HG03280 (cell line): ENCODE data around the gene DIAPH2.
"Not testable (repeated sequence)": the region's sequence is repeated elsewhere in the genome, so short reads cannot be mapped to it uniquely, and the experiment has no call there.

Experiments used
- ATAC-seq: cut with Tn5 transposase; IDR thresholded peaks from one replicate; pipeline ENCODE4 v1.9.1; 2021; ENCODE audit warnings: mild to moderate bottlenecking, moderate library complexity; ENCODE audit not compliant: unreplicated experiment

The DIAPH2 gene

DNA sequence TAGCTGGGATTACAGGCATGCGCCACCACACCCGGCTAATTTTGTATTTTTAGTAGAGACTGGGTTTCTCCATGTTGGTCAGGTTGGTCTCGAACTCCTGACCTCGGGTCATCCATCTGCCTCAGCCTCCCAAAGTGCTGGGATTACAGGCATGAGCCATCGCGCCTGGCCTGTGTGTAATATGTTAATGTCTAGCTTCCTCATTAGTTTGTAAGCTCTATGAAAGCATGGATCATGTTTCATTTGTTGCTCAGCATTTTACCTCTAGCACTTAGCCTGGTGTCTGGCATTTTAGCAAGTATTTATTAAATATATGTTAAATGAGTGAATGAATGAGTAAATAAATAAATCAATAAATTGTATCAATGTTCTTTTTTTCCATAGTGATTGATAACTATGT, 29.8 kb downstream of the DIAPH2 start:
- not testable (repeated sequence) for ATAC-seq

DNA sequence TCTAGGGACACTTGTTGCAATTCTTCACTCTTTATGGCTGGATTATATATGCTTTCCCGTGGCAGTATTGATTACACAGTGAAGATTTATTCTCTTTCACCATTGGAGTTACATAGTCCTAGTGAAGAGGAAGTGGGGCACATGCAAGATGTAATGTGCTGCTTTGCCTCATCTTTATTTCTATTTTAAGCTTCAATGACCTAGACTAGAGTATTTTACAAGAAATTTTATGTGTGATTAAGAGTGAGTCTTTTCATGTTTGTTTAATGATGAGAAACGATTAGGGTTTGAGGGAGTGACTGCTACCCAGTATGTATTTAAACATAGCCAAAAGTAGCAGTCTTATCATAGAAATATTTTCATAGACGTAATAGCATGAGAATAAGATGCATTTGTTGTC, 30.8 kb downstream of the DIAPH2 start:
- no peak for ATAC-seq

DNA sequence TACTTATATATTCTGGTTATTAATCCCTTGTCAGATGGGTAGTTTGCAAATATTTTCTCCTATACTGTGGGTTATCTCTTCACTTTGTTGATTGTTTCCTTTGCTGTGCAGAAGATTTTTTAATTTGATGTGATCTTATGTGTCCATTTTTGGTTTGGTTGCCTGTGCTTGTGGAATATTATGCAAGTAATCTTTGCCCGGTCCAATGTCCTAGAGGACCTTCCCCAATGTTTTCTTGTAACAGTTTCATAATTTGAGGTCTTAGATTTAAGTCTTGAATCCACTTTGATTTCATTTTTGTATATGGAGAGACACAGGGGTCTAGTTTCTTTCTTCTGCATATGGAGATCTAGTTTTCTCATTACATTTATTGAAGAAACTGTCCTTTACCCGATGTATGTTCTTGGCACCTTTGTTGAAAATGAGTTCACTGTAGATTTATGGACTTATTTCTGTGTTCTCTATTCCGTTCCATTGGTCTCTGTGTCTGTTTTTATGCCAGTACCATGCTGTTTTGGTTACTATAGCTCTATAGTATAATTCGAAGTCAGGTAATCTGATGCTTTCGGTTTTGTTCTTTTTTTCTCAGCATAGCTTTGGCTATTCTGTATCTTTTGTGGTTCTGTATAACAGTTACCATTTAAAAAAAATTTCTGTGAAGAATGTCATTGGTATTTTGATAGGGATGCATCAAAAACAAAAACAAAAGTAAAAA, 34.7 kb downstream of the DIAPH2 start:
- no peak for ATAC-seq

DNA sequence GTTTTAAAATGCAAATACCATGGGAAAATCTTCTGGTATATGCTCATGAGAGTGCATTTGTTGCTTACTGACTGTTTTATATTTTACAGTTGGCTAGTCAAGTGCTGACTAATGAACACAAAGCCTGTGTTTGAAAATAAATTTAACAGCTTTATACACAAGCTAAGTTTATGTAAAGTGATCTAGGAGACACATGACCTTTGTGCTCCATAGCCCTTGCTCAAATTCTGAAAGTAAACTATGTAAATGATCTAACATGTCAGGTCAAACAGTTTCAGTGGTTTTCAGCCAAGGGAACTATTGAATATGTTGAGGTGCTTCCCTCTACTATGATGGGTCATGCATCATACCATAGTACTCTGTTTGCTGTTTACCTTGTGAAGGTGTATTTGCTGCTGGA, 36.7 kb downstream of the DIAPH2 start:
- ATAC-seq, result peak; percentile 100

DNA sequence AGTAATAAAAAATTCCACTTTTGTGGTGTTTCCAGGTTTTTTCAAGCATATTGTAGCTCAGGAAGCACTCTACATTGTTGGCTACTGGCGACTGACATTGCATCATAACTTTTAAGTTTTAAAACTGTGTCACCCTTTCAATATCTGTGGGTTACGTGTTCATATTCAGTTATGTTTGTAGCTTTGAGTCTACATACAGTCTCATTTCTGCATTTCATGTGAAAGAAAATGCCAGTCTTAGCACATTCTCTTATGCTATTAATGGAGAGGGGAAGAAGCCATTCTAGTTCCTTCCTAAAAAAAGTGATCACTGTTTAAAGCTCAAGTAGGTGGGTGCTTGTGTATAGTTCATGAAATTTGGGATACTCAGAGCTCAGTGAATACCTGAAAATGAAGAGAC, 38.1 kb downstream of the DIAPH2 start:
- ATAC-seq, result no peak

DNA sequence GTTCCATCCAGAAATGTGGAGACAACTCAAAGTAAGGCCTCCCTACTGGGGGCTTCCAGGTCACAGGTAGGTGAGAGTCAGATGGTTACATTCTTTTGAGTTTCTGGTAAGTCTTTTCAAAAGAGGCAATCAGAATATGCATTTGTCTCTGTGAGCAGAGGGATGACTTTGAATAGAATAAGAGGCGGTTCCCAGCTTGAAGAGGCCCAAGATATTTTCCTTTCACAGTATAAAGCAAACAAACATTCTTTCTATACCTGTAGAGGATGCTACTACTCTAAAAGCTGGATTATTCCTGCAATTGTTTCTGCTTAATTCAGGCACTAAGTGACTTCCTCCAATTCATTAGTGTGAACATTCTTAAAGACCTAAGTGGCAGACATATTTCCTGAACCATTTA, 44.4 kb downstream of the DIAPH2 start:
- ATAC-seq, result no peak

DNA sequence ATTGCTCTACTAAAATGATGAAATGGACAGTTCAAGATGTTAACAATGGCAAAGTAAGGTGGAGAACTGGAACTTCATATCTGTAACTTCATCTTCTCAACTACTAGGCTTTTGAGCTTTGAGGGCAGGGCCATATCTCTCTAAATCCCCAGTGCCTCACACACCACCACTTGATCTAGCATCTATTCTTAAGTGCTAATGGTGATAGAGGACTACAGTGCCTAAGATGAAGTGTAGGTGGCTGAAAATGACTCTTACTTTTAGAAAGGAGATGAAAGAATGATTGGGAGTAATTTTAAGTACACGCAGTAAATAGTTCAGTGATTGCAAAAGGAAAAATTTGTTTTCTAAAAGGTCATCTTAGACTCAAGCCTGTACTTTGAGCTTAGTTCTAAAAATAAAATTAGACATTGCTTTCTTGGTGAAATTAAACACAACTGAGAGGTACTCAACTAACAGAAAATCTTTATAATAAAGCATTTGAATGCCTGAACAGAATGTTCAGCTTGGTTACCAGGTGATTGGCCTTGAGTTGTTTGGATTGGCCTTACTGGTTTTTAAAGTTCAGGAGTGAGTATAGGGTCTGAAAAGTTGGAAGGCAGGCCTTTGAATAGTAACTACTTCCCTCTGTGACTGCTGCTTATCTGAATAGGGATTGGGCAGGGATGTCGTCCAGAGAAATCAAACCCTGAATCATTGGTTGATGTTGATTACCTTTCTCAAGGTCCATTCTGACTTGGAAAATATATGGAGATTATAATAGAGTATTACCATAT, 45.4 kb downstream of the DIAPH2 start:
- ATAC-seq, result no peak

DNA sequence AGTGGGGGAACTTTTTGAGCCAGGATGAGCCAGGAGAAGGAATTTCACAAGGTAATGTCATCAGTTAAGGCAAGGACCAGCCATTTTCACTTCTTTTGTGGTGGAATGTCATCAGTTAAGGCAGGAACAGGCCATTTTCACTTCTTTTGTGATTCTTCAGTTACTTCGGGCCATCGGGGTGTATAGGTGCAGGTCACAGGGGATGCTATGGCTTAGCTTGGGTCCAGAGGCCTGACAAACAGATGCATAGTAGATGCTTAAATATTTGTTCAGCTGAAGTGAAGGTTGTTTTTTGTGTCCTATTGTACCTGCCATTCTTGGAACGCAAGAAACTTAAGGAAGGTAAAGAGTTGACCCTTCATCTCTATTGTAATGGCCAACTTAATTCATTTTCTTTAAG, 46.4 kb downstream of the DIAPH2 start:
- ATAC-seq, result not testable (repeated sequence)

DNA sequence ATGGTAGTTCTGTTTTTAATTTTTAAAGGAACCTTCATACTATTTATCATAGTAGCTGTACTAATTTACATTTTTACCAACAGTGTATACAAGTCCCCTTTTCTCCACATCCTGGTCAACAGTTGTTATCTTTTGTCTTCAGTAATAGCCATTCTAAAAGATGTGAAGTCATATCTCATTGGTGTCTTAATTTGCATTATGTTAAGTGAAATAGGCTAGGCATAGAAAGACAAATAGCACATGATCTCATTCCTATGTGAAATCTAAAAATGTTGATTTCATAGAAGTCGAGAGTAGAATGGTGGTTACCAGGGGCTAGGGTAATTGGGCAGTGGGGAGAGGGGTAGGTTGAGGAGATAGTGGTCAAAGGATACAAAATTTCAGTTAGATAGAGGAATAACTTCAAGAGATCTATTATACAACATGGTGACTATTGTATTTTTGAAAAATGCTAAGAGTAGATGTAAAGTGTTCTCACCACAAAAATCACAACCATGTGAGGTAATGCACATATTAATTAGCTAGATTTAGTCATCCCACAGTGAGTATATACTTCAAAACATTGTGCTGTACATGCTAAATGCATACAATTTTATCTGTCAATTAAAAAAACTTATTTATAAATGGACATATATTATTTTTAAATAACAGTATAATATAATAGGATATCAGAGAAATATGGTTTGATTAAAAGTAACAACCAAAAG, 58.9 kb downstream of the DIAPH2 start:
- no peak for ATAC-seq

DNA sequence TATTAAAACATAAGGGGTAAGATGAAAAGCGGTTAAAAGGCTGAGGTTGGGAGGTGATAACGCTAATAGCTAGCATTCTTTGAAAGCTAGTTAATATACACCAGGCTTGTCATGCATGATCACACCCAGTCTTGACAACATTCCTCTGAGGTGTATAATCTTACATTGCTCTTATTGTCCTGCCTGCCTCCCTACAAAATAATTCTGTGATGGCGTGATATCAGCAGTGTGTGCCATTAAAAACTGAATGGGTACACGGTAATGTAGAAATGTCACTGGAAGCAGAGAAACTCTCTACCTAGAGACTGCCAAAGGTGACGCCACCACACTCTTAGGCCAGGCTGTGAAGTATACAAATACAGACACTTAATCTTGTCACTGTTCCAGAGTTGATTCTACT, 68.1 kb downstream of the DIAPH2 start:
- ATAC-seq, result no peak

DNA sequence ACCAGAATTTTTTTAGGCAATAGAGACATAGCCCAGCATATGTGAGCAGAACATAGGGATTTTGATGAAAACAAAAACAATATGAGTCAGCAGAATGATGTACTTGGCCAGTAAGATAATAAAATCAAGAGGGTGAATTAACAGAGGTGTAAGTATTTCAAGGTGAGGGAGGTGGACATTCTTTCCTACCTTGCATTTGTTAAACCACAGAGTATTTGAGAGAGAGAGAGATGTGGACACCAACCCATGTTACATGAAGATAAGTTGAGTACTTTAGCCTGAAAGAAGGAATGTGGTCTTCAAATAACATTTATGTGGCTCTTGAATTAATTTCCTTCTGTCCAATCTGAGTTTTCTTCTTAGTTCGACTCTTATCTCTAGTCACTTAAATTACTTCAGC, 68.6 kb downstream of the DIAPH2 start:
- no peak for ATAC-seq

DNA sequence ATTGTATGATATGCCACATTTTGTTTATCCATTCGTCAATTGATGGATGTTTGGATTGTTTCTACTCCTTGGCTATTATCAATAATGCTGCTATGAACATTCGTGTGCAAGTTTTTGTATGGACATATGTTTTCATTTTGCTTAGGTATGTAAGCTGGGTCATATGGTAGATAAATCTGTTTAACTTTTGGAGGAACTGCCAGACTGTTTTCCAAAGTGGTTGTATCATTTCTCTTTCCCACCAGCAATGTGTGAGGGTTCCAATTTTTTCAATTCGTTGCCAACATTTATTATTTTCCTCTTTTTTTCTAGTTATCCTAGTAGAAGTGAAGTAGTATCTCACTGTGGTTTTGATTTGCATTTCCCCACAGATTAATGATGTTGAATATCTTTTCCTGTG, 71.8 kb downstream of the DIAPH2 start:
- ATAC-seq, result no peak

DNA sequence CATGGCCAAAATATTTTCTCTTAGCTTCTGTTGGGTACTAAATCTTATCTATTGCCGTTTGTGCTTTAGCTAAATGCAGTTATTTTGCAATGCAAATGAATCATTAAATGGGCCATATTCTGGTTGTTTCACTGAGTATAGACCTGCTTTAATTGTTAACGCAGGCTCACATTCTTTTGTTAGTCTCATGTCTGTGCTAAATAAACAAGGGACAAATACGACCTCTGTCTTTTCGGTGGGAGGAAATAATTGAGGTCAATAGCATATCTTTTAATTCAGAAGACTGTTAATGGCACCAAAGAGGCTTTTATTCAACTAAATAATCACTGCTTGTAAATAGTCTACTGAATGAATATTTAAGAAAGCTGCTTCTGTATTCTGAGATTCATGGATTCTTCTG, 76.9 kb downstream of the DIAPH2 start:
- no peak for ATAC-seq

DNA sequence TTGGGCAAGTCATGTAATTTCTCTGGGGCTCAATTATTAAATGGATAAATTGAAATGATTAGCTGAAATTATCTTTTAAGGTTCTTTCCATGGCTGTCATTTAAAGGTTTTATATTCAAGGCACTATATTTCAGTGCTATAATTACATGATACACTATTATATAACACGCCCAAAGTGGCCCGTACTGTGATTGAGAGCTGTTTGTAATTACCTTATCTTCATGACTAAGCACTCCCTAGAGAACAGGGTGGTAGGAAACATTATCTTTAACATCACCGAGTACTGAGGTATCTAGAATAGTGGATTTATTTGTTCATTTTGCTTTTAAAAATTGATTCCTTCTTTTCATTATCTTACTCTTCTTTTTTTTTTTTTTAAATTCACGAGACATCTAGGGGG, 79.0 kb downstream of the DIAPH2 start:
- no peak for ATAC-seq

DNA sequence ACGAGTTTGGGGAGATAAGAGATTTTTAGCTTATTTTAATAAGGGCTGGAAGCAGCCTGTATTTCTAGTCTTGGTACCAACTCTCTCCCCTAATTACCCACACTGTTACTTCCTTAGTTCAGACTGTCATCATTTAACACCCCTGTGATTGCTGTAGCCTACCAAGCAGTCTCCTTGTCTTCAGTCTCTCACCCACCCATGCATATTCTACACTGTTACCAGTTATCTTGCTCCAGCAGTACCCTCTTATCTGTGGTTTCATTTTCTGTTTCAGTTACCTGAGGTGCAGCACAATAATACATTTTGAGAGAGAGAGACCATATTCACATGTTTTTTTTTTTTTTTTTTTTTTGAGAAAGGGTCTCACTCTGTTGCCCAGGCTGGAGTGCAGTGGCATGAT, 80.2 kb downstream of the DIAPH2 start:
- ATAC-seq, result peak; percentile 70

DNA sequence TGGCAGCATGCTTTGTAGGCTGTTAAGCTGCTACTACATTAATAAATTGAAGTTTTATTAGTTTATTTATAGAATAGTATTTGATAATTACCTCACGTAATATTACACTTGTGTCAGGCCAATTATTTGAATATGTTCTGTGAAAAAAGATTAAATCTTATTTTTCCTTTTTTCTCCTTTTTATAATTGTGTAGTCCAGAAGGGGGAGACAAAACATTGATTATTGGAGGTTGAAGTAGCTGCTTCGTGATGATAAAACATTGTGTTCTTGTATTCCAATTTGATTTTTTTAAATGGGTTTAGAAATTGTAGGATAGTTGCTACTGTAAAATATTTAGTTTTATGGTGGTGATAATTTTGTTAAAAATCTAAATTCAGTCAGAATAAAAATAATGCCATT, 85.7 kb downstream of the DIAPH2 start:
- ATAC-seq, result no peak

DNA sequence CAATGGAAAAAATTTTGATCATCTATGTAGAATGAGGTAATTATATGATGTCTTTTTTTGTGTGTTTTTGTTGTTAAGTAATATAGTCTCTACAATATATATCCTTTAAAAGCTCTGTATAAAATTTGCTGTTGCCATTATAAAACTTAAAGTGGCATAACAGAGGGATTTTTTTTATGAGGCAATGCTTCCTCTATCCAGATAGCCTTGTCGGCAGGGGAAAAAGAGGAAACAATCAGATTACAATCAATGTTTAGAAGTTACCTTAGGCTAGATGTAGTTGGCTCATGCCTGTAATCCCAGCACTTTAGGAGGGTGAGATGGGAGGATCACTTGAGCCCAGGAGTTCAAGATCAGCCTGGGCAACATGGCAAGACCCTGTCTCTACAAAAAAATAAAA, 86.8 kb downstream of the DIAPH2 start:
- no peak for ATAC-seq

DNA sequence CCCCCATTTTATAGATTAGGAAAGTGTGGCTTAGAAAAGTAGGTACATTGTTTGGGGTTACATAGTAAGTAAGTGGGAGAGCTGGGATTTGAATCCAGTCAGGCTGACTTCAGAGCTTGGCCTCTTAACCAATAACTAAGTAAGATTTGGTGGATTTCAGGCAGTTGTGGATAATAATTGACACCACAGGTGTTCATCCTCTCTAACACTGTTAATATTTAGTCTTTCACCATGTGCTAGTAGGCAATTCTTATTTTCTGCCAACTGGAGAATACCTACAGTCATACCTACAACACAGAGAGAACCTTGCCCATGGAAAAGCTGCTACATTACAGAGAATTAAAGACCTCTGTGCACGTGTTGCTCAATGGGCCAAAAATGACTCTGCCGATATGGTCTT, 89.5 kb downstream of the DIAPH2 start:
- ATAC-seq, result no peak

DNA sequence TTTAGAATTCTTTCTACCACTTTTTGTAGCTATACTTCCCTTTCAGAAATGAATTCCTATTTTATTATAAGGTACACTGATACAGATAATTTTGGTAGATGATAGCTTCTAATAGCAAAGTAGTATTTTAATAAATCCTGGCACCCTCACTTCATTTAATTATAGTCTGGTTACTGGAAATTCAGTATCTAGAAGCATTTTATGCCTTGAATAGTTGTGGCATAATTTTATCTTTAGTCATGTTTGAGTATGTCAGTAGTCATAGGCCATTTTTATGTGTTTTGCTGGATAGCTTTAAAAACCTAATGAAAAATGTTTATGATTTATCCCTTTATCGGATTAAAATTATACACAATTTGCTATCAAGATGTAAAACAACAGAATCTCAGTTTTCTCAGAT, 92.3 kb downstream of the DIAPH2 start:
- no peak for ATAC-seq

DNA sequence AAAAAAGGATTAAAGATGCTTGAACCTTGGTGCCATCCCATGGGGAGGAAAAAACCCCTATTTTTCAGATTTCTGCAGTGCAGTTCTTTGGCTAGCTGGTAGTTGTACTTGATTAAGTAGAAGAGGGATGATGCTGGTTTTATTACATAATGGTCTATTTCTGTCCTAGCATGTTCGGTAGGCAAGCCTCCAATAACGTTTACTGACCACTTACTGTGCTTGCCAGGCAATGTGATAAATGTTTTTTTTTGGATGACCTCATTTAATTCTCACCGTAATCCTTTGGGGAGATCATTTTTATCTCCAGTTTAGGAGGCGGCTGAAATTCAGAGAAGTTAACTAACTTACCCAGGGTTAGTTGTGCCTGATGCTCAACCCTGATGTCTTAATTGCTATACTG, 106.9 kb downstream of the DIAPH2 start:
- ATAC-seq, result no peak

DNA sequence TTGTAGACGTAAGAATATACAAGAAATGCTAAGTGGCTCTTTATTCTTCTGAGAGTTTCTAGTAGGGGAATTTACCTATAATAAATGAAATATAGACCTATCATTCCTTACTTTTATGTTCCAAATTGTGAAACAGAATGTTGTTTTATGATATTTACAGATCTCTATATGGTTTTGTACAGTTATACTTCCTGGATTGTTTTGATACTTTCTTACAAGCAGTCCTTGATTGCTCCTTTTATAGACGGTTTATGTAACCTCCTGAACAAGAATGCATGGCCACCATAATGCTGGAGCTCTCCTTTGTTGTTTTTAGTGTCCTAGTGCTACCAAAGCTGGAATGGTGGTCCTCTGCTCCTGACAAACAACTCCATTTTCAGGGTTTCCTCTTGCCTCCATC, 107.4 kb downstream of the DIAPH2 start:
- ATAC-seq, result no peak

DNA sequence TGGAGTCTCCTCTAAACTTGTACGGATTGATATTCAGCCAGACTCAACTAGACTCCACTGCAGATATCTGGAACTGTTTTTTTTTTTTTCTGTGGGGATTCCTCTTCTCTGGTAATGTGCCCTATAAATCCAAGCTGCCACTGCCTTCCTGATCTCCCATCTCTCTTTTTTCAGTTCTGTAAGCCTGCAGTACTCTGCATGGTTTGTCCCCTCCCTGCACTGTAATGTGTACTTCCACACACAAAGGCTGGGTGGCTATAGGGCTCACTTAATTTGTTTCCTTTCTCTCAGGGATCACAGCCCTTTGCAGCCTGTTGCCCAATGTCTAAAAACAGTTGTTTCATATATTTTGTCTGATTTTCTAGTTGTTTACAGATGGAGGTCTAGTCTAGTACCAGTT, 114.3 kb downstream of the DIAPH2 start:
- no peak for ATAC-seq
